HG02588 (cell line): Measurements from ENCODE around the gene CPLANE1.

Experiments used
- ATAC-seq: cut with Tn5 transposase; IDR thresholded peaks from one replicate; pipeline ENCODE4 v1.9.1; 2021; ENCODE audit warnings: mild to moderate bottlenecking, moderate library complexity; ENCODE audit not compliant: unreplicated experiment

CPLANE1 gene

GRCh38 chr5:37071901-37072581 is 177.1 kb downstream of the CPLANE1 start:
- no peak for ATAC-seq

GRCh38 chr5:37071487-37071886 is 177.7 kb downstream of the CPLANE1 start:
- ATAC-seq = no peak

GRCh38 chr5:37064442-37064841 is 184.7 kb downstream of the CPLANE1 start:
- ATAC-seq = no peak

- ATAC-seq = no peak
Observed at GRCh38 chr5:37063739-37064138, 185.4 kb downstream of the CPLANE1 start.

GRCh38 chr5:37060030-37060429 is 189.1 kb downstream of the CPLANE1 start:
- no peak for ATAC-seq

GRCh38 chr5:37056762-37057161 is 192.4 kb downstream of the CPLANE1 start:
- no peak for ATAC-seq
